ENCODE results near the gene PRR23E. TPM values are rescaled to one million over a fixed set of nuclear protein-coding genes. Genes with fewer than 3 reads are reported as not detected.

Gene PRR23E
- total RNA-seq, 4 donors from 2014 or later = not detected

GRCh38 chr3:127152684-127153505 is 40.0 kb upstream of the PRR23E start:
- Histone ChIP-seq H3K4me1 (no peaks in the 10 kb centered on the region), H3K27me3 (peaks cover 0 to 14% of the 10 kb centered on the region in 2 donors), H3K36me3 (no peaks in the 10 kb centered on the region), H3K9me3 (no peaks in the 10 kb centered on the region), H3K4me3 (no peak overlapping the region), H3K27ac (no peak overlapping the region)
- TF ChIP-seq EP300 (IDR thresholded peaks at IDR 0.05) (no peak), POLR2A (IDR thresholded peaks at IDR 0.05) (no peak)
- TF ChIP-seq, protein P1, sequence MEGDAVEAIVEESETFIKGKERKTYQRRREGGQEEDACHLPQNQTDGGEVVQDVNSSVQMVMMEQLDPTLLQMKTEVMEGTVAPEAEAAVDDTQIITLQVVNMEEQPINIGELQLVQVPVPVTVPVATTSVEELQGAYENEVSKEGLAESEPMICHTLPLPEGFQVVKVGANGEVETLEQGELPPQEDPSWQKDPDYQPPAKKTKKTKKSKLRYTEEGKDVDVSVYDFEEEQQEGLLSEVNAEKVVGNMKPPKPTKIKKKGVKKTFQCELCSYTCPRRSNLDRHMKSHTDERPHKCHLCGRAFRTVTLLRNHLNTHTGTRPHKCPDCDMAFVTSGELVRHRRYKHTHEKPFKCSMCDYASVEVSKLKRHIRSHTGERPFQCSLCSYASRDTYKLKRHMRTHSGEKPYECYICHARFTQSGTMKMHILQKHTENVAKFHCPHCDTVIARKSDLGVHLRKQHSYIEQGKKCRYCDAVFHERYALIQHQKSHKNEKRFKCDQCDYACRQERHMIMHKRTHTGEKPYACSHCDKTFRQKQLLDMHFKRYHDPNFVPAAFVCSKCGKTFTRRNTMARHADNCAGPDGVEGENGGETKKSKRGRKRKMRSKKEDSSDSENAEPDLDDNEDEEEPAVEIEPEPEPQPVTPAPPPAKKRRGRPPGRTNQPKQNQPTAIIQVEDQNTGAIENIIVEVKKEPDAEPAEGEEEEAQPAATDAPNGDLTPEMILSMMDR (IDR thresholded peaks at IDR 0.05) = no peak
- DNase-seq (ENCODE audit: low spot score in 2 of 2) = no peak
- 76 to 85% methylated on average over 4 to 9 of the region's 10 CpGs for WGBS, 2 donors

DNA sequence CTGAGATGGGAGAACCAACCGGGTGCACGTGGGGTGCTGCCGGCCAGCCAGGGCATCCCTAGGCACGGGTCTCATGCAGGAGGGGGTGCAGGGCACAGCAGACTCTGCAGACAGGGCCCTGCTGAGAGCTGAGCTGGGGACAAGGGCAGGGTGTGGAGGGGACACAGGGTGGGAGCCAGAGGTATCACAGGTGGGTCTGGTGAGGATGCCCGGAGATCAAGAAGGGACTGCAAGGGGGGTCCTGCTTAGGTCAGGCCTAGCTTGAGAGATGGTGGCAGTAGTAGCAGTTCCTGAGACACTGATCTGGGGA is 39.5 kb upstream of the PRR23E start:
- H3K9me3 ChIP-seq = no peaks in the 10 kb centered on the region
- H3K27me3 ChIP-seq = peaks cover 0 to 20% of the 10 kb centered on the region in 2 donors
- no peaks in the 10 kb centered on the region for H3K4me1 ChIP-seq
- H3K36me3 ChIP-seq = no peaks in the 10 kb centered on the region
- TF ChIP-seq POLR2A (IDR thresholded peaks at IDR 0.05) (no peak), EP300 (IDR thresholded peaks at IDR 0.05) (no peak)
- TF ChIP-seq, protein P1 (IDR thresholded peaks at IDR 0.05) = no peak
- DNase-seq (ENCODE audit: low spot score in 2 of 2) = no peak
- H3K4me3 ChIP-seq = no peak overlapping the region
- 77 to 94% methylated on average over 5 of the region's 5 CpGs for WGBS, 2 donors
- H3K27ac ChIP-seq = no peak overlapping the region

- TF ChIP-seq, protein P1 (IDR thresholded peaks at IDR 0.05) = no peak
- TF ChIP-seq POLR2A (IDR thresholded peaks at IDR 0.05) (no peak), EP300 (IDR thresholded peaks at IDR 0.05) (no peak)
- Histone ChIP-seq H3K9me3 (no peaks in the 10 kb centered on the region), H3K4me1 (no peaks in the 10 kb centered on the region), H3K27ac (no peak overlapping the region), H3K36me3 (no peaks in the 10 kb centered on the region), H3K4me3 (no peak overlapping the region), H3K27me3 (peaks cover 0 to 27% of the 10 kb centered on the region in 2 donors)
- WGBS, 2 donors = 52 to 54% methylated on average over 16 of the region's 16 CpGs
- DNase-seq (ENCODE audit: low spot score in 2 of 2) = no peak
Observed at GRCh38 chr3:127156338-127157050, 36.4 kb upstream of the PRR23E start.

DNA sequence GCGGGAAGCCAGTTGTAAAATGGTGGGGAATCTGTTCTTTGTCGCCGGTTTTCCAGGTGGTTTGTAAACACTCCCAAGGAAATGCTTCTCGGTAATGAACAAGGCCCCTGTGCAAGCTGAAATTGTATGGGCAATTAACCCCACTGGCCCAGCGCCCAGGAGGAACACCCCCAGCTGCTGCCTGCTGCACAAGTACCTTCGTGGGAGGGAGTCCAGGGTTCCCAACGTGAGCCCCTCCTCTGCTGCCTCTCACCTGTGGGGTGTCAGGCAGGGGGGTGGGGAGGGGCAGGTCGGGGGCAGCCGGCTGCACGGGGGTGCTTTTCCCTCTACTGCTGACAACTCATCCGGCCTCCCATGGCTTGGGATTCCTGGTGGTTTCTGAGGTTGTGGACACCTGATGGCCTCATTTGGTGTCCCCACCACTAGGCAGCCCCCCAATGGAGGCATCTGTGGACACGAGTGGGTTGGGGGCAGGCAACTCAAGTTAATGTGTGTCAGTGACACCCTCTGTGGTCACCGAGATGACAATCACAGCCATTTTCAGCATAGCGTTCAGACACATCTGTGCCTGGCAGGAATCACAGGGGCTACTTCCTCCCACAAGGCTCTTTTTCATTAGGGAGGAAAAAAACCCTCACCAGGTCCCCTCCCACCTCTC is 35.6 kb upstream of the PRR23E start:
- 13 to 19% methylated on average over 10 to 12 of the region's 14 CpGs for WGBS, 2 donors
- DNase-seq (ENCODE audit: low spot score in 2 of 2) = no peak

More for the DNA sequence above, 35.6 kb upstream of the PRR23E start:
- H3K4me3 ChIP-seq = no peak overlapping the region
- no peak overlapping the region for H3K27ac ChIP-seq
- H3K36me3 ChIP-seq = no peaks in the 10 kb centered on the region
- TF ChIP-seq EP300 (IDR thresholded peaks at IDR 0.05) = no peak
- TF ChIP-seq POLR2A (IDR thresholded peaks at IDR 0.05) = no peak
- TF ChIP-seq, protein P1 (IDR thresholded peaks at IDR 0.05) = no peak
- H3K27me3 ChIP-seq = peaks cover 0 to 27% of the 10 kb centered on the region in 2 donors
- no peaks in the 10 kb centered on the region for H3K9me3 ChIP-seq
- H3K4me1 ChIP-seq = no peaks in the 10 kb centered on the region
